ENCODE measurements around the gene ME1. TPM values are rescaled to one million over a fixed set of nuclear protein-coding genes. Genes with fewer than 3 reads are reported as not detected.

The ME1 gene
- total RNA-seq, 1 donor from 2014 or later, result 7.9 TPM

DNA sequence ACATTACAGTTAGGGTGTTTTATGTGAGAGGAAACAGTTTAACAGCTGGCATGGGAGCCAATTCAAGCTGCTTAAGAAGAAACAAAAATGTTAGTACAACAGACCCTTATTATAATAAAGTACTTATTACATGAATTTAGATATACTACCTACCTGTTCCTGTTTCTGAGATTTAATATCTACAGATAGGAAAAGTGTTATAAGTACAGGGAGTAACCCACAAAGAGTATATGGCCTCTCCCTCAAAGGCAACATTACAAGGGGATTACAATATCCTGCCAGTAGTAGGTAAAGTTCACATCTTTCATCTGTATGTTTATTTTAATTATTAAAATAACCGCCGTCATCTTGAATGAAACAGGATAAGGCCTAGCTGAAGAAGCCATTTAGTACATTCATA lies 1.8 kb upstream of the ME1 start:
- Mint-ChIP-seq H3K9me3 (ENCODE audit: low read depth) (no peaks in the 10 kb centered on the region), H3K4me1 (ENCODE audit: low read depth) (peaks cover 12% of the 10 kb centered on the region), H3K27me3 (no peaks in the 10 kb centered on the region), H3K27ac (no peak overlapping the region), H3K36me3 (ENCODE audit: insufficient read depth) (no peaks in the 10 kb centered on the region), H3K4me3 (ENCODE audit: low read depth) (no peak overlapping the region)
- DNase-seq (ENCODE audit: low spot score, unreplicated experiment), result no peak
- TF ChIP-seq, protein P1, sequence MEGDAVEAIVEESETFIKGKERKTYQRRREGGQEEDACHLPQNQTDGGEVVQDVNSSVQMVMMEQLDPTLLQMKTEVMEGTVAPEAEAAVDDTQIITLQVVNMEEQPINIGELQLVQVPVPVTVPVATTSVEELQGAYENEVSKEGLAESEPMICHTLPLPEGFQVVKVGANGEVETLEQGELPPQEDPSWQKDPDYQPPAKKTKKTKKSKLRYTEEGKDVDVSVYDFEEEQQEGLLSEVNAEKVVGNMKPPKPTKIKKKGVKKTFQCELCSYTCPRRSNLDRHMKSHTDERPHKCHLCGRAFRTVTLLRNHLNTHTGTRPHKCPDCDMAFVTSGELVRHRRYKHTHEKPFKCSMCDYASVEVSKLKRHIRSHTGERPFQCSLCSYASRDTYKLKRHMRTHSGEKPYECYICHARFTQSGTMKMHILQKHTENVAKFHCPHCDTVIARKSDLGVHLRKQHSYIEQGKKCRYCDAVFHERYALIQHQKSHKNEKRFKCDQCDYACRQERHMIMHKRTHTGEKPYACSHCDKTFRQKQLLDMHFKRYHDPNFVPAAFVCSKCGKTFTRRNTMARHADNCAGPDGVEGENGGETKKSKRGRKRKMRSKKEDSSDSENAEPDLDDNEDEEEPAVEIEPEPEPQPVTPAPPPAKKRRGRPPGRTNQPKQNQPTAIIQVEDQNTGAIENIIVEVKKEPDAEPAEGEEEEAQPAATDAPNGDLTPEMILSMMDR (IDR thresholded peaks at IDR 0.05; ENCODE audit: unreplicated experiment), result no peak

DNA sequence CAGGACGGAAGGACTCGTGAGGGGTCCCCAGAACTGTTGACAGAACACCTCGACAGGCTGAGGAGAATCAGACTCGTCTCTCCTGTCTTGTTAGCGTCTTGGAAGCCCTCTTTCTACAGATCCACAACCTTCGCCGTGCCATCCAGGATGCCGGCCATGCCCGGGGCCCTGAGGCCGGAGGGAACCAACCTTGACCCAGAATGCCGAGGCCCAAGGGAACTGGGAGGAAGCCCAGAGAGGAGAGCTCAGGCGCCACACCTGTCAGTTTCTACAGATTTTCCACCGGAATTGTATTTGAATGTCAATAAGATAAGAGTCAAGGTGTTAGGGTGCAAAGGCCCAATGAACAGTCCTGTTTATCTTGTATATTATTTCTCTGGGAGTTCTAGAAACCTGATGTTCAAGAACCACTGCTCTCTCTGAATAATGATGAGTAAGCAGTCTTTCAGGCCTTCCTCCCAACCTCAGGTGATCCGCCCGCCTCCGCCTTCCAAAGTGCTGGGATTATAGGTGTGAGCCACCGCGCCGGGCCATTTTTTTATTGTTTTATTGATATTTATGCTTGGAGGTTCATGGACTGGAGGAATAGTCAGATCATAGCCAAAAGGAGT lies 799 bp upstream of the ME1 start:
- Mint-ChIP-seq H3K4me3 (ENCODE audit: low read depth) (peak overlapping the region; percentile 80), H3K4me1 (ENCODE audit: low read depth) (peaks cover 12% of the 10 kb centered on the region), H3K27ac (peak overlapping the region; percentile 96), H3K27me3 (no peaks in the 10 kb centered on the region), H3K36me3 (ENCODE audit: insufficient read depth) (no peaks in the 10 kb centered on the region), H3K9me3 (ENCODE audit: low read depth) (no peaks in the 10 kb centered on the region)
- DNase-seq (ENCODE audit: low spot score, unreplicated experiment), result no peak
- TF ChIP-seq, protein P1 (IDR thresholded peaks at IDR 0.05; ENCODE audit: unreplicated experiment), result no peak

DNA sequence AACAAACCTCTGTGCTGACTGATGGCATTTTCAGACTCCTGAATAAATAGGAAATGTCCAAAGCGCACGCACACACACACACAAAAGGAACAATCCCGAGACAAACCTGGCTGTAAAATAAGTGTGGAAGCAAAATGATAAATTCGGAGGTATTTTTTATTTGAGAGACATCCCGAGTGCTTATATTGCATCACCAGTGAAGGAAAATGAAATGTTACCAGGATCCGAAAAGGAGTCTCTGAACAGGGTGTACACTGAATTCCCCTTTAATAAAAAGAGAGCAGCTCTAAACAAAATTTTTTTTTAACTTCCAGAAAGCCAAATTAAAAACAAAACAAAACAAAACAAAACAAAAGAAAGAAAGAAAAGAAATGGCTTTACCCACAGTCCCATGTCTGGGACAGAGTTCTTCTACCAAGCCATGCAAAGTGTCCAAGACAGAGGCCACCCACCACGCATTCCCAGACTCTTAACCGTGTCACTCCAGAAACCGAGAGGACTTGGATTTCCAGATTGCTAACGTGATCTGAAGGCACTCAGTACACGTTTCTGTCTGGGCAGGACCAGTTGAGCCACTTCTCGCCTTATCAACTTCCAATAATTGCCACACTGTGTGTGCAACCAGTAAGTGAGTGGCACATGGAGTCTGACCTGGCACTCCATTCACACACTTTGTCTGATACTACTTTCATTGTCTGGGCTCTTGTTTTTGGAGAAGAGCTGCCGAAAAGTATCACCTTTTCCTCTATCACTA lies 817 bp downstream of the ME1 start:
- peak overlapping the region; percentile 92 for H3K27ac Mint-ChIP-seq
- H3K36me3 Mint-ChIP-seq (ENCODE audit: insufficient read depth), result peaks cover 11% of the 10 kb centered on the region

DNA sequence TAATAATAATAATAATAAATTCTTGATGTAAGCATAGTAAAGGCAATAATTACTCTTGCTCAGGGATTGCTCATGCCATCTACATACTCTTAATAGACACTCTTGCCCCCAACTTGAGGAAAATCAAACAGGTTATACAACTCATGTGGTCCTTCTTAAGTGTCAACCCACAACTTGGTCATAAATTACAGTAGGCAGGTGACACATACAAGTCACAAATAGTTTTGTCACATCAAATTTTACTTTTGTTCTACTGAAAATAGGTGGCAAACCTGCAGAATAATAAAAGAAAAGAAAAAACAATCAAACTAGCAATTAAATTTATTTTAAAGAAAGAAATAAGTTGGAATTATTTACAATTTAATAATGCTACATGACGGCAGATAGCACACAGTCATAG lies 1.6 kb downstream of the ME1 start:
- Mint-ChIP-seq H3K4me3 (ENCODE audit: low read depth) (peak overlapping the region; percentile 80), H3K9me3 (ENCODE audit: low read depth) (peaks cover 11% of the 10 kb centered on the region), H3K4me1 (ENCODE audit: low read depth) (peaks cover 12% of the 10 kb centered on the region), H3K36me3 (ENCODE audit: insufficient read depth) (peaks cover 13% of the 10 kb centered on the region), H3K27ac (peak overlapping the region; percentile 92), H3K27me3 (no peaks in the 10 kb centered on the region)
- no peak for DNase-seq (ENCODE audit: low spot score, unreplicated experiment)
- TF ChIP-seq, protein P1 (IDR thresholded peaks at IDR 0.05; ENCODE audit: unreplicated experiment), result no peak

More for the DNA sequence above, 817 bp downstream of the ME1 start:
- H3K4me3 Mint-ChIP-seq (ENCODE audit: low read depth), result peak overlapping the region; percentile 80
- TF ChIP-seq, protein P1 (IDR thresholded peaks at IDR 0.05; ENCODE audit: unreplicated experiment), result no peak
- no peak for DNase-seq (ENCODE audit: low spot score, unreplicated experiment)
- H3K4me1 Mint-ChIP-seq (ENCODE audit: low read depth), result peaks cover 12% of the 10 kb centered on the region
- peaks cover 8% of the 10 kb centered on the region for H3K9me3 Mint-ChIP-seq (ENCODE audit: low read depth)
- H3K27me3 Mint-ChIP-seq, result no peaks in the 10 kb centered on the region

DNA sequence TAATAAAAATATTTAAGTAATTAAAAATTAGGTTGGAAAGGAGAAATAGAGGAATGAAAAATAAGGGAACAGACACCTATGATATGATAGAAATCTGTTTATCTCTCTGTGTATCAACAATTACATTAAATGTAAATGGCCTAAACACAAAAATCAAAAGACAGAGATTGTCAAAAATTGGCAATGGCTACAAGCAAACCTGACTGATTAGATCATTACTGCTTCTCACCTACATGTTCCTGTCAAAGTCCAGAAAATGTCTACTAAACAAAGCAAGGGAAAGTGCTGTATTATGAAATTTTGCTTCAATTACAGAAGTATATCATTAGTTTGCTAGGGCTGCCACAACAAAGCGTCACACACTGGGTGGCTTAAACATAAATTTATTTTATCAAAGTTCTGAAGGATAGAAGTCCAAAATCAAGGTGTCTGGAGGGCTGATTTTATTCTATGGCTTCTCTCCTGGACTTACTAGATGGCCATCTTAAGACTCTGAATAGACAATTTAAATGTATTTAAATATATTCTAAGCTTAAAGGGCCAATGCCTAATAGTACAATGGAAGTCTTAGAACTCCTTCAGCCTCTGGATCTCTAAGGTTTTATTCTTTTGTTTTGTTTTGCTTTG lies 6.3 kb downstream of the ME1 start:
- no peak for DNase-seq (ENCODE audit: low spot score, unreplicated experiment)
- peaks cover 11% of the 10 kb centered on the region for H3K9me3 Mint-ChIP-seq (ENCODE audit: low read depth)
- peaks cover 12% of the 10 kb centered on the region for H3K4me1 Mint-ChIP-seq (ENCODE audit: low read depth)
- H3K36me3 Mint-ChIP-seq (ENCODE audit: insufficient read depth), result peaks cover 17% of the 10 kb centered on the region
- H3K27me3 Mint-ChIP-seq, result no peaks in the 10 kb centered on the region
- H3K27ac Mint-ChIP-seq, result no peak overlapping the region
- TF ChIP-seq, protein P1 (IDR thresholded peaks at IDR 0.05; ENCODE audit: unreplicated experiment), result no peak
- H3K4me3 Mint-ChIP-seq (ENCODE audit: low read depth), result no peak overlapping the region

All from progenitor cell of endocrine pancreas (in vitro differentiated cells).